ACHN (cell line): ENCODE results near the gene VSX1.

Source experiments
- DNase-seq: peaks from one replicate; pipeline ENCODE4 v3.0.0-alpha.2; 2015
- in situ Hi-C: cut with HindIII; loops from 2 replicates; pipeline ENCODE4 v1.10.0; 2017; ENCODE audit warnings: low sequenced_read_pairs, low pct_ligation_motif_present, low pct_unique_long_range_greater_than_20kb

Gene VSX1

DNA sequence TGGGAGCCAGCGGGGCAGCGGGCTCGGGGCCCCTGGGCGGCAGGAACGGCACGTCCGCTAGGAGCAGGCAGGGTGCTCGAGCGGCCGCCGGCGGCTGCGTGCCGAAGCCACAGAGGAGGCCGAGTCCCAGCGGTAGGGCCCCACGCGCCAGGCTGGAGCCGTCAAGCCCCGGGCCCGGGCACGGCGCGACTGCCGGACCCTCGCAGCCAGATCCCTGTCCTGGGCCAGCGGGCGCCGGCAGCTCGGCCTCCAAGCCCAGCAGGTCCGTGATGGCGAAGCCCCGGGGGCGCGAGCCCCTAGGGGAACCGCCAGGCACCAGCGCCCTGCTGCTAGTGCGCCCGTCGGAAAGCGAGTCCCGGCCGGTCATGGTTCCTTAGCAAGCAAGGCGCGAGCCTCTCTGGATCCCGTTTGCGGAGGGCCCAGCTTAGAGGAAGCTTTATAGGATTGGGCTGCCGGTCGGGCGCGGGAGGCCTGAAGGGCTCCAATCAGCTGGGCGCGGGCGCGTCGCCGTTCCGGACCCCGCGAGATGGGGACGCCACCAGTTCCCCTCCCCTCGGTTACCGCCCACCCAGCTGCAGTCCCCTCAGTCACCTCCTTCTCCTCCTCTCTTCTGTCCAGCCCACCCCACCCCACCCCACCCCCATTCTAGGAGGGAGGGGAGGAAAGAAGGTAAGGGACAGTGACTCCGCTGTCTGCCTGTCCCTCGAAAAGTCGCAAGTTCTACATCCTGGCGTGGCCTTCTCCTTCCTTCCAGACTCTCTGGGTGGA is at the start of gene VSX1:
VSX1 (minus strand) TSS at position 412 of the 768 bp plus-strand sequence; CDS start at position 367, 45 bp downstream.
- in situ Hi-C loops = no loop called here
- DNase-seq = no peak

DNA sequence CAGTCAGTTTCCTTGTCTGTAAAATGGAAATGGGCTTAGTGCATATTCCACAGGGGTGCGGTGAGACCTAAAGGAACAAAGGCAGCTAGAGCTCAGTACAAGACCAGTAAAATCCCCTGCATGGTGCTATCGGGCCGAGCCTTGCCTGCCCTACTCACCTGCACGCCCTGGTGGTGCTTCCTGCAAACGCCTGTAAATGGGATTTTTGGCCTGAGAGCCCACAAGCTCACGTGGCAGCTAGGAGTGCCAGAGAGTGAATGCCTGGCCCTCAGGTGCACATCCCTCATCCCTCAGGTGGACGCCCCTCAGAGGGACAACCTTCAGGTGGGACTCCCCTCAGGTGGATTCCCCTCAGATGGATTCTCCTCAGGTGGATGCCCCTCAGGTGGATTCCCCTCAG is 48.0 kb upstream of the VSX1 start:
- in situ Hi-C loops = no loop called here
- DNase-seq = no peak

DNA sequence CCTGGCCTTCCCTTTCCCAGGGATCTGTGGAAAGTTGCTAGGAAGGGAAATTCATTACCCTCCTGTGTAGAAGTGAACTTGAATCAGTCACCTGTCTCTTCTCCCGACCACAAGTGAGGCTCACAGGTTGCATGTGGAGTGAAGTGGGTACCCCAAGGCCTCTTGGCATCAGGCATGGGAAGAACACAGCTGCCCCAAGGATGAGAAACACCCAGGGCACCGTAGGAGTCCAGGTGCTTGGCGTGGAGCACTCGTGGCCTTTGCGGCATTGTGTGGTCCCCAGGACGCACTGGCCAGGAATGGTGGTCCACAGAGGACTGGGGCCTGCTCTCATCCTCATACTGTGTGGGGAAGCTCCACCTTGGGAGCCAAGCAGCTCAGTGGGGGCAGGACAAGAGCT is 47.5 kb upstream of the VSX1 start:
- in situ Hi-C loops = no loop called here
- no peak for DNase-seq

DNA sequence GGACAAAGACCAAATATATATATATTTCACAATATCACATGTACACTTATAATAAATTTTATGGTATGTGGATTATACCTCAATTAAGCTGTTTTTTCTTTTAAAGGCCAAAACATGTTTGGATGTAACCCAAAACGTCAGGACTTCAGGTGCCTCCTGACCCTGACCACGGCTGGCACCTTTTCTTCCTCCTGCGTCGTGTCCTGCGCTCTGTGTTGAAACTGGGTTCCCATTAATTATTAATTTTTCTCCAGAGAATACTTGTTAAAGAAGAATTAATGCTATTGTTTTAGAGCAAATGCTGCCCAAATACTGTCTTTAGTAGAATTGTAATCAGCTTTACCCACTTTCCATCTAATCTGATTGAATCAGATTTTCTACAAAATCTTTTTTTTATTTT is 46.7 kb upstream of the VSX1 start:
- in situ Hi-C loops = no loop called here
- no peak for DNase-seq

DNA sequence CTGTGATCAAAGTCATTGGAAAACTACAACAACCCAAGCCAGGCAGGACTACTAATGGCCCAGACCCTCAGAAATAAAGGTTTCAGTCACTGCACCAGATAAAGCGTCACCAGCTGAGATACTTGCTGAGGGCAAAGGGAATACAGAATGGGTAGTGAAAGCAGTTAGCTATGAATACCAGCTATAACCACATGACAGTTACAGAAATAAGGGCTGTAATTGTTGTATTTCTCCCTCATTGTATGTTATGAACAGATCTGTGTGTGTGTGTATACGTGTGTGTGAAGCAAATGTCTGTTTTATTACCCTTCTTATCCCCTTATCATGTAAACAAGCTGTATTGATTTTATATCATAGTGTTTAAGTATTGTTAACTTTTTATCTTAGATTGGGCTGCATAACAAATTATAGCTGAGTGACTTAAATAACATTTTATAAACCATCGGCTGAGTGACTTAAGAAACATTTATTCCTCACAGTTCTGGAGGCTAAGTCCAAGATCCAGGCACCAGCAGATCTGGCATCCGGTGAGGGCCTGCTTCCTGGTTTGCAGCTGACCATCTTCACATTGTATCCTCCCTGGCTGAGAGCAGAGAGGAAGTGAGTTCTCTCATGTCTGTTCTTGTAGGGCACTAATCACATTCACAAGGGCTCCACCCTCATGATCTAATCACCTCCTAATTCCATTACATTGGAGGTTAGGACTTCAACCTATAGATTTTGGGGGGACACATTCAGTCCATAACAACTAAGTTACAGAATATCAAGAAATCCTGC is 46.0 kb upstream of the VSX1 start:
- no peak for DNase-seq
- in situ Hi-C loops = no loop called here

DNA sequence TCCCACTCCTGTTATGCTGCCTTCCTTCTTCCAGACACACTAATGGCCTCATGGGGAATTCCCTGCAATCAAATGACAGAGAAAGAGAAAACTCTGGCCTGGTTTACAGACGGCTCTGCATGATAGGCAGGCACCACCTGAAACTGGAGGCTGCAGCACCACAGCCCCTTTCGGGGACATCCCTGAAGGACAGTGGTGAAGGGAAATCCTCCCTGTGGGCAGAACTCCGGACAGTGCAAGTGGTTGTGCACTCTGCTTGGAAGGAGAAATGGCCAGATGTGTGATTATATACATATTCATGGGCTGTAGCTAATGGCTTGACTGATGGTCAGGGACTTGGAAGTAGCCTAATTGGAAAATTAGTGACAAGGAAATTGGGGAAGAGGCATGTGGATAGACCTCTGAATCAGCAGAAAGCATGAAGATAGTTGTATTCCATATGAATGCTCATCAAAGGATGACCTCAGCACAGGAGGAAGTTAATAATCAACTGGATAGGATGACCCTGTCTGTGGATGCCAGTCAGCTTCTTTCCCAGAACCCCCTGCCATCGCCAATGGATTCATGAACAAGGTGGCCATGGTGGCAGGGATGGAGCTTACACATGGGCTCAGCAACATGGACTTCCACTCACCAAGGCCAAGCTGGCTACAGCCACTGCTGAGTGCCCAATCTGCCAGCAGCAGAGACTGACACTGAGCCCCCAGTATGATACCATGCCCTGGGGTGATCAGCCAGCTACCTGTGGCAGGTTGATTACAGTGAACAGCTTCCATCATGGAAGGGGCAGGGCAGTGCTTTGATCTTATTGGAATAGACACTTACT is 44.5 kb upstream of the VSX1 start:
- in situ Hi-C loops = no loop called here
- no peak for DNase-seq

DNA sequence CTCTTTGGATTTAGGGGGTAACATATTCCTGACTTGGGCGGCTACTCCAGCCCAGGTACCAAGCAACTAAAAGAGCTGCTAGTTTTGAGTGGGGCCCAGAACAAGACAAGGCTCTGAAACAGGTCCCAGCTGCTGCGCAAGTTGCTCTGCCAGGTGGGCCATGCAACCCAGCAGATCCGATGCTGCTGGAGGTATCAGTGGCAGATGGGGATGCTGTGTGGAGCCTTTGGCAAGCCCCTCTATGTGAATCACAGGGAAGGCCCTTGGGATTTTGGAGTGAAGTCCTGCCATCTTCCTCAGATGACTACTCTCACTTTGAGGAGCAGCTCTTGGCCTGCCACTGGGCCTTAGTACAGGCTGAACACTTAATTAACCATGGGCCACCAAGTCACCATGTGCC is 43.7 kb upstream of the VSX1 start:
- in situ Hi-C loops = no loop called here
- DNase-seq = no peak

DNA sequence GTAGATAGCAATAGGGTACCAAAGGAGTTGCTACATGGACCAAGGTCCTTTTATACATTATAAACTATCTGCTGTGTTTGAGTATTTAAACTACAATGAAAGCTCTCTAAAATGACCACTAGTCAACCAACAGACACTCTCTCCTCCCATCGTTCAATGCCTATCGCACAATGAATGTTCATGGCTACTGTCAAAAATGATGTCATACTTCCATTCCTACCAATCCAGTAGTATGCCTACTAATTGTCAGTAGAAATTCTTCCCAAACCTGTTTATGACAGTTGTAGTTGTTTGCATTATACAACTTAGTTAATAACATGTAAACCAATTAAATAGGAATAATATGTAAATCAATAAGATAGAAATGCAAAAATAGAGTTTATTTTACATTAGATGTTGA is 39.0 kb upstream of the VSX1 start:
- no peak for DNase-seq
- in situ Hi-C loops = no loop called here

DNA sequence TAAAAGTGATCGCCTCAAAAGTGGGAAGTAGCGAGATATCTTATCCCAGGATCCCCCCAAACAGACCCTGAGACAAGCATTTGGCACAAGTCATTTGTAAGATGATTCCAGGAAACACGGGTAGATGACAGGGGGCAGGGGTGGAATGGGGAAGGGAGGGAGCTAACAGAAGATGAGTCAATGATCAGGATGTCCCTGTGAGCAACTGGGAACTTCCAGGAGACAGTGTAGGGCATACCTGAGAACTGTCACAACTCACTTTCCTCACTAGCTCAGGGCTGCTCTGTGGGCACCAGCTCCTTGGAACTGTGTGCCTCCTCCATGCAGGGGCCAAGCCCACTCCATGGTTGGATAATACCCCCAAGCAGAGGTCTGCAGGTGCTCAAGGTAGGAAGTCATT is 38.5 kb upstream of the VSX1 start:
- in situ Hi-C loops = no loop called here
- DNase-seq = no peak

DNA sequence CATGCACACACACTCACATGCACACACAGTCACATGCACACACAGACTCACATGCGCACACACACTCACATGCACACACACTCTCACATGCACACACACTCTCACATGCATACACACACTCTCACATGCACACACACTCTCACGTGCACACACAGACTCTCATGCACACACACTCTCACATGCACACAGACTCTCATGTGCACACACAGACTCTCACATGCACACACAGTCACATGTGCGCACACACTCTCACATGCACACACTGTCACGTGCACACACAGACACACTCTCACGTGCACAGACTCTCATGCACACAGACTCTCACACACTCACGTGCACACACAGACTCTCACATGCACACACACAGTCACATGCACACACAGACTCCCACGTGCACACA is 36.6 kb upstream of the VSX1 start:
- in situ Hi-C loops = no loop called here
- DNase-seq = no peak

DNA sequence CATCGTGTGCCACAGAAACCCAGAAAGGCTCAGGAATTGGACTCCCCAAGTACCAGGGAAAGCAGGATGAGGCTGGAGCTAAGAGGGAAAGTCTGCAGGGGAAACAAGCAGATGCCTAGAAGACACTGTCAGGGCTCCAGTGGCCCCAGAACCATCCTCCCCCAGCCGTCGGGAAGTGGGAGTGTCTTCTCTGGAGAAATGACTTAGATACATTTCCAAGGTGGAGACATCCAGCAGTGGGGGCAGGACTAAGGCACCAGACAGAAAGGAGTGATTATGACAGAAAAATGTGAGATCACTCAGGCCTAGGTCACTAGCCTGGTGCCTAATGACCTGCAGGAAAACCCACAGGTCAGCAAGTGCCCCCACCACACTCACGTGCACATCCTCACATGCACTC is 36.0 kb upstream of the VSX1 start:
- in situ Hi-C loops = no loop called here
- no peak for DNase-seq

DNA sequence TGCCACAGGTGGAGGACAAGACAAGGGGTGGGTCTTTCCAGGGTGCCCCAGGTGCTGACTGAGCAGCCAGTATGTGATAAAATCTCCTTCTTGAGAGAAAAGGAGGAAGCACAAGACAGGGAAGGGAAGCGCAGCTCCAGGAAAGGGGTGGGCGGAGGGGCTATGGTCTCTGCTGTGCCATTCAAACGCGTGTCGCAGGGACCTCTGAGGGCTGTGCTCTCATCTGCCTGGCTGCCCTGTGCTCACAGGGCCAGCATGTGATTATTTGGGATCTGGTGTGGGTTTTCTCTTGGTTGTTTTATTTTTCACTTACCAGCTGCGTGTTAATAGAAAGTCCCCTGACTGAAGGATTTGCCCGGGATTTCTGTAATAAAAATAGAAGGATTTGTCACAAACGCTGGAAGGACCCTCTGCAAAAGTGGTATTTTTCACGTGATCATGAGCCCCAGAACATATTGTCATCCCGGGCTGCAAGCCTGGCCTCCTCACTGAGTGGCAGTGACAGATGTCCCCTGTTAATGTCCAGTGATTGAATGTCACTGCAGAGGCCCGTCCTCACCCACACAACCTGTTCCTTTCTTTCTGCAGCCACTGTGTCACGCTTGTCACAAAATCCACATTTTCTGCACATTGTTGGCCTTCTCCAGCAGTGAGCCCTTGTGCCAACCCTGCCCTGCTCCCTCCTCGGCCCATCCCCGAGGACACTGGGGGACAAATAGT is 35.0 kb upstream of the VSX1 start:
- in situ Hi-C loops = no loop called here
- DNase-seq = no peak

DNA sequence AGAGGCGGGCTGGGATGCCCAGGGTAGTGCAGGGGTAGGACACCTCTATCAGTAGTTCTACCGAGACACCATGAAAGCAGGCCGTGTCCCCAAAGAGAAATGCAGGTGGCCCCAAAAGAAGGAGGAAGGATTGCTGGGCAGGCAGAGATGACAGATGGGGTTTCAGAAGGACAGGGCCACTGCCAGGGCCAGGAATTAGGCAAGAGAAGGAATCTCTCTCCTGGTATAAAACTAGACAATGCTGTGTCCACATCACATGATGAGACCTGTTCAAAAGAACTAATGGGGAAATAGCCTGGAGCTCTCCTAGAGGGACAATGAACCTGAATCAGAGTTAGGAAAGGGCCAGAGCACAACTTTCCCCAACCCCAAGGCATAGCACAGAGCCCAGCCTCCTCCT is 21.6 kb upstream of the VSX1 start:
- no peak for DNase-seq
- in situ Hi-C loops = no loop called here

DNA sequence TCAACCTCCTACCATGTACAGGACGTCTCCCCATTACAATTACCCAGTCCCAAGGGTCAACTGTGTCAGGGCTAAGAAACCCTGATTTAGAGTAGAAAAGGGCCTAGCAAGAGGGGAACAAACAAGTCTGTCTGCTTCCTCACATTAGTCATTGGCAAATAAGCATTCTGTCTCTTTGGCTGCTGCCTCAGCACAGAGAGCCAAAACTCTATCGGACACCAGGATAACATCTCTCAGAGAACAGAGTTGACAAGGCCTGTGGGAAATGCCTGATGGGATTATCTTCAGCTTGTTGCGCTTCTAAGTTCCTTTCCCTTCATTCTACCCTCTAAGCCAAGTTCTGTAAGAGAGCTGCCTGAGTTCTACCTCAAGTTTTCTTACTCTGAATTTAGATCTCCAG is 19.0 kb upstream of the VSX1 start:
- no peak for DNase-seq
- in situ Hi-C loops = no loop called here

DNA sequence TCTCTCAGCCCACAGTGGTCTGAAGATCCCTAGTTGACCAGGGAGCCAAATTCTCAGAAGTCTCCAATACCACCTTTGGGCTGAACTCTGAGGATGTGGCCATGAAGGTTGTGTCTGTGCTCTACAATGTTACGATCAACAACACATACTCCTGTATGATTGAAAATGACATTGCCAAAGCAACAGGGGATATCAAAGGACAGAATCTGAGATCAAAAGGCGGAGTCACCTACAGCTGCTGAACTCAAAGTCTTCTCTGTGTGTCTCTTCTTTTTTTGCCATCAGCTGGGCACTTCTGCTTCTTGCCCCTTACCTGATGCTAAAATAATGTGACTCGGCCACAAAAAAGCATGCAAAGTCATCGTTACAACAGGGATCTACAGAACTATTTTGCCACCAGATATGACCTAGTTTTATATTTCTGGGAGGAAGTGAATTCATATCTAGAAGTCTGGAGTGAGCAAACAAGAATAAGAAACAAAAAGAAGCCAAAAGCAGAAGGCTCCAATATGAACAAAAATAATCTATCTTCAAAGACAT is 17.7 kb upstream of the VSX1 start:
- in situ Hi-C loops = no loop called here
- no peak for DNase-seq

DNA sequence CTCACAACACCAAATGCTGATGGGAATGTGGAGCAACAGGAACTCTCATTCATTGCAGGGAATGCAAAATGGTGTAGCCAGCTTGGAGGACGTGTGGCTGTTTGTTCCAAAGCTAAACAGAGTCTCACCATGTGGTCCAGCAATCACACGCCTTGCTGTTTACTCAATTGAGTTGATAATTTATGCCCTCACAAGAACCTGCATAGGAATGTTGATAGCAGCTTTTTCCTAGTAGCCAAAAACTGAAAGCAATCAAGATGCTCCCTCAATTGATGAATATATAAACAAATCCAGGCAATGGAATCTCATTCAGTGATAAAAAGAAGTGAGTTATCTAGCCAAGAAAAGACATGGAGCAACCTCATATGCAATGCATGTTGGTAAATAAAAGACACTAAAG is 15.6 kb upstream of the VSX1 start:
- in situ Hi-C loops = no loop called here
- no peak for DNase-seq

DNA sequence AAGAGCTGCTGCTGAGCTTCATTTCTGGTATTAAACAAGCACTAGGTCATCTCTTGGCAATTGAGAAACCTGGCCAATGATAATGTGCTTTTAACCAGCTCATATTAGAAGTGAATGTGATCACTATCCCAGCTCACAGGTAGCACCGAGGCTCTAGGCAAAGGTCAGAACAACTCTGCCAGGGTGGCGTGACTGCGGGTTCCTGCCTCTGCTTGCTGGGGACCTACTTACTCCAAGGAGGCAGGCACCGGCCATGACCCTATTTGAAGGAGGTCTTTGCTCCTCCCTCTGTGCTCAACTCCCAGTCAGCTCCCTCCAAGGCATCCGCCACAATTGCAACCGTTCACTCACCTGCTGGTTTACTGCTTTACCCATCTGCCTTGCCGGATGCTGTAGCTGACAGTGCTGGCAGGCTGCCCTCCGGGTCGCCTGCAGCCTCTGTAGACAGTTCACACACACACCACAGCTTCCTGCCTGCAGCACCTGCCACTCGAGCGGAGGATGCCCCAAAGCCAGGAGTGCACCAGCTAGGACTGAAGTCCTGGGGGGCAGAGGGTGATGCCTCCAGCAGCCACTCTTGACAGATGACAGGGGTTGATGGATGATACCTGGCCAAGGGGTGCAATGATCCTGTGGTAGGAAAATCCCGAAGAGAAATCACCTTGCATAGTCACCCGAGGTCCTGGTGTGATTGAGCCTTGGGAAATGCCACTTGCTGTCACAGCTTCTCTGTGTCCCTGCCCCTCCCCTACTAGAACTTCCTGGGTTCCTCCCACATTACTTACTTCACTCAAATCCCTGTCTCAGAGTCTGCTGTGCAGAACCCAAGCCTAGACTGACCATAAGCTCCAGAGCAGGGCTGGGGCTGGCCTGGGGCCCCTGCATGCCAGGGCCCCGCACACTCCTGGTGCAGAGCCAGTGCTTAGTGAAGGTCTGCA is 8.8 kb upstream of the VSX1 start:
- in situ Hi-C loops = no loop called here
- DNase-seq = no peak

DNA sequence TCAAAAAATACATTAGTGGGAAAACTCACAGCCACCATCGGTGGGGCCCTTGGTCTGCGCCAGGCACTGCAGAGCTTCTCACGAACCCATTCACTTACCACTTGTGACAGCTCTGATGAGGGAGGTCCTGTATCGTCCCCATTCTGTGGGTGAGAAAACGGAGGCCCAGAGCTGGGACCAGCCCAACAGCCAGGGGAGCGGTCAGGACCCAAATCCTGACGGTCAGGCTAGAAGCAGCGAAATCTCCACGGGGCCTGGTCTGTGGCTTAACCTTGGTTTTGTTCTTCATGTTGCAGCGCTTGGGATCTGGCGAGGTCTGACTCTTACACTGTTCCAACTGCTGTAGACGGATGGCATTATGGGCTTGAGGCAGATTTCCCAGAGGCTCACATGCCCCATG is 7.7 kb upstream of the VSX1 start:
- in situ Hi-C loops = no loop called here

More for the DNA sequence above, 7.7 kb upstream of the VSX1 start:
- DNase-seq = no peak
